ENCODE data around the gene CPM.
"Not testable (repeated sequence)": the region's sequence is repeated elsewhere in the genome, so short reads cannot be mapped to it uniquely, and the experiment has no call there.

Gene CPM

GRCh38 chr12:68846811-68847210, 86.2 kb downstream of the CPM start:
- TF ChIP-seq CTCF (IDR thresholded peaks at IDR 0.05; ENCODE audit: insufficient read depth, missing control alignments), result no peak
- DNase-seq (ENCODE audit: insufficient read length, low spot score), result no peak
- no peak for FAIRE-seq

- FAIRE-seq (no peak), DNase-seq (ENCODE audit: insufficient read length, low spot score) (no peak)
- TF ChIP-seq CTCF (IDR thresholded peaks at IDR 0.05; ENCODE audit: insufficient read depth, missing control alignments), result no peak
Measured at GRCh38 chr12:68844788-68845695, 87.9 kb downstream of the CPM start.

GRCh38 chr12:68844318-68844745, 88.6 kb downstream of the CPM start:
- DNase-seq (ENCODE audit: insufficient read length, low spot score) (no peak), FAIRE-seq (no peak)
- TF ChIP-seq CTCF (IDR thresholded peaks at IDR 0.05; ENCODE audit: insufficient read depth, missing control alignments), result no peak

- DNase-seq (ENCODE audit: insufficient read length, low spot score) (no peak), FAIRE-seq (no peak)
- no peak for TF ChIP-seq CTCF (IDR thresholded peaks at IDR 0.05; ENCODE audit: insufficient read depth, missing control alignments)
Measured at GRCh38 chr12:68842784-68843567, 90.0 kb downstream of the CPM start.

- no peak for DNase-seq (ENCODE audit: insufficient read length, low spot score)
- FAIRE-seq, result no peak
- TF ChIP-seq CTCF (IDR thresholded peaks at IDR 0.05; ENCODE audit: insufficient read depth, missing control alignments), result no peak
Measured at GRCh38 chr12:68842123-68842522, 90.8 kb downstream of the CPM start.

GRCh38 chr12:68841717-68842116, 91.3 kb downstream of the CPM start:
- TF ChIP-seq CTCF (IDR thresholded peaks at IDR 0.05; ENCODE audit: insufficient read depth, missing control alignments), result no peak
- no peak for FAIRE-seq

GRCh38 chr12:68841175-68841574, 91.8 kb downstream of the CPM start:
- FAIRE-seq; DNase-seq (ENCODE audit: insufficient read length, low spot score): not testable (repeated sequence)

More at GRCh38 chr12:68841717-68842116, 91.3 kb downstream of the CPM start:
- DNase-seq (ENCODE audit: insufficient read length, low spot score), result no peak
